GM19468 (cell line): ENCODE measurements around the gene AFAP1L1.
"Not testable (repeated sequence)": the region's sequence is repeated elsewhere in the genome, so short reads cannot be mapped to it uniquely, and the experiment has no call there.

Experiments used
- ATAC-seq: cut with Tn5 transposase; IDR thresholded peaks from one replicate; pipeline ENCODE4 v1.9.1; 2021; ENCODE audit warnings: mild to moderate bottlenecking, moderate library complexity, moderate number of reproducible peaks; ENCODE audit not compliant: unreplicated experiment; ENCODE audit errors: extremely low read depth

AFAP1L1 gene

GRCh38 chr5:149382517-149383220 is 111.0 kb downstream of the AFAP1L1 start:
- ATAC-seq: no peak

GRCh38 chr5:149383399-149383798 is 111.7 kb downstream of the AFAP1L1 start:
- no peak for ATAC-seq

GRCh38 chr5:149386166-149386565 is 114.5 kb downstream of the AFAP1L1 start:
- no peak for ATAC-seq

DNA sequence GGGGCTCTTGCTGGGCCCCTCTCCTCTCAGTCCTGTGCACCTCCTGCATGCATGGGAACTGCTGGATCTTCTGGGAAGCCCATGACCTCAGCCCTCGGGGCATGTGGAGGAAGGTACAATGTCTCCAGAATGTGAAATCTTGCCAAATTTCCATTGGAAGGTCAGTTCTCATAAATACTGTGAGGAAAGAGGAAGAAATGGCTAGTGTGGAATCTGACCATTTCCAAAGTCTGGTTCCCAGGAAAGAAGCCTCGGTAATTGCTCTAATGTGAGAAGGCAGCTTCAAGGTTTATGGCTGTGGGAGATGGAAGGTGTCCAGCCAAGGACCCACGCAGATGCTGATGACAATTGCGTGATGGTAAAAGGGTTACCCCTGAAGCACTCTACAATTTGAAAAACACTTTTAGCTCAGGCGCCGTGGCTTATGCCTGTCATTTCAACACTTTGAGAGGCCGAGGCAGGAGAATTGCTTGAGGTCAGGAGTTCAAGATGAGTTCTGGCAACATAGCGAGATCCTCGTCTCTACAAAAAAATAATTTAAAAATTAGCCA is 115.5 kb downstream of the AFAP1L1 start:
- ATAC-seq: no peak

- ATAC-seq: no peak
Observed at GRCh38 chr5:149387982-149388381, 116.3 kb downstream of the AFAP1L1 start.

DNA sequence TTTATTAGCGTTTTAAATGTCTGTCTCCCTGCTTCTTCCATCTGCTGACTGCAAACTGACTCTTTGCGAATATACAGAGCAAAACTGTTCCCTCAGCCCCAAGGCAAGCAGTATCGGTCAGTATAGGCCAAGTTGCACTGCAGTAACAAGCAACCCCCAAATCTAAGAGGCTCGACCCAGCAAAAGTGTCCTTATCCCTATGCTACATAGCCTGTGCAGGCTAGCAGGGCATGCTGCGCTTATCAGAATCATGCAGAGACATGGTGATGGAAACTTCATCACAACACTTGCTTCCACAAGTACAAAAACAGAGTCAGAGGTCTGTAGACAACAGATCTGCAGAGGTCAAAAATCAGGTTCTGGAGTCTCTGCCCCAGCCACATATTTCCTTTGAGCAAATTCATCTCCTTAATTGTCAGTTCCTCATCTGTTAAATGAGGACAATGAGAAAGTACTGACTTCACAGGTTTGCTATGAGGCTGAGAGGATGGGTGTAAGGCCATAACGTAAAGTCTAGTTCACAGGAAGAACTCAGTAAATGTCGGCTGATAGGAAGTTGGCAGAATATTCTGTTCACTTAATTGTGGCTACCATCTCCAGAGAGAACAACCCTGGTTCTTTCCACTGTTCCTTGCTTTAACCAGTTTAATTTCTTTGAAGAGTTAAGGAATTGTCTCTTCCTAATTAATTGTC is 117.0 kb downstream of the AFAP1L1 start:
- no peak for ATAC-seq

DNA sequence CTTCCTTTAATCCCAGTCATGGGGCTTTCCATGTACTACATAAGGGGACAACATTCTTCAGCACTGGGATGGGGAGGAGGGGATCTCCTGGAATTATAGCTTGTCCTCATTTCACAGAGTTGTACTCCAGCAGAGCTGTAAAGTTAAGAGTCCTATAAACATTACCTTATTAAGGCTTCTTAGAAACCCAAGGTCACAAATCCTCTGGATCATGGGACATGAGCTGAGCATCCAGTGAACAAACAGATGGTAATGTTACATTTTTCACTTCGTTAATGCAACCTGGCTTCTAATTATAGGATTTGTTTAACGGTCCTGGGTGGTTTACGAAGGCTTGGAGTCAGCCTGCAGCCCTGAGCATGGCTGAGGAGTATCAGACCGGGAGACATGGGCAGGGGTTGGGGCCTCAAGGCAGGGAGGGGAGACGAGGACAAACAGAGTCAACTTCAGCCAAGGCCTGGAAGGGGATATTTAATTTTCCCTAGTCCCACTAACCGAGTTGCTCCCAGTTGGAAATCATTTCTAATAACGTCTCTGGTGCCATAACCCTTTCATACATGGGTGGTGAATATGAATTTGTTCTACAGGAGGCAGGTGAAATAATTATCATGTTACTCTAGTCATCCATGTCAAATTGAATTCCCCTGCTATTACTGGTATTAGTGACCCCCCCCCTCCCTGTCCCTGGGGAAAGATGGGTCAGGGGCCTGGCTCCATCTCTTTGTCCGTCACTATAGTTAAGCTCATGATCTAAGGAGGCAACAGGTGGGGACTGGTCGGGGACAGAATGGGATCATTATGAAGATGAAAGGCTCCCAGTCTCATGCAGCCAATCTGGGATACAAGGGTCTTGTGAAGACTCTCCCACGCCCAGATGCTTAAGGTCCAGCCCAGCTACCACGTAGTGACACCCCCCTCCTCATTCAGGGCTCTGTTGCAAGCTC is 118.2 kb downstream of the AFAP1L1 start:
- no peak for ATAC-seq

- ATAC-seq: not testable (repeated sequence)
Observed at GRCh38 chr5:149391076-149391475, 119.4 kb downstream of the AFAP1L1 start.
